Measurements from ENCODE around the gene SEMA4D.
A peak's percentile ranks its signal among the peaks of the same experiment; 100 is the strongest.

SEMA4D gene

DNA sequence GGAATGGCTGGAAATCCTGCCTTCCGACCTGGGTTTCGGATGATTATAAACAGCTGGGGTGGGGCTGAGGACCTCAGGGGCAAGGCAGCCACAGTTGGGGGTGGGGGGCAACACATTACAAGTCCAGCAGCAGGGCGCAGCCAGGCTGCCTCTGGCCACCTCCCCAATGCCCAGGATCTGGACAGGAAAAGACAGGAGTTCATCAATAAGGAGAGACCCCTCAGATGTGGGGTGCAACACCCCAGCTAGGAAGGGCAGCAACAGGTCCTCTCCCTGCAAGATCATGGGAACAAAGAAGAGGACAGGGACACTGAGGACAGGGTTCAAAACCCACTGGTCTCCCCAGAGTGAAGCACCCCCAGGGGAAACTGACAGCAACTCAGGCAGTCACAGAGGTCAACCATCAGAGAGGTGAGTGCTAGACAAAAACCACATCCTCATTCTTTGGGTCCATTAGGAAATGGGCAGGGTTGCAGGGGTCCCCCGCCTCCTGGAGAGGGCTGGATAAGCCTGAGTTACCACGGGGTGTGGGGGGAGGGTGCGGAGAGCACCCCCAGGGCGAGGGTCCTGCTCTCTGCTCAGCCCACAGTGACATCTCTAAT is 33.5 kb downstream of the SEMA4D start:
- DNase-seq = no peak

DNA sequence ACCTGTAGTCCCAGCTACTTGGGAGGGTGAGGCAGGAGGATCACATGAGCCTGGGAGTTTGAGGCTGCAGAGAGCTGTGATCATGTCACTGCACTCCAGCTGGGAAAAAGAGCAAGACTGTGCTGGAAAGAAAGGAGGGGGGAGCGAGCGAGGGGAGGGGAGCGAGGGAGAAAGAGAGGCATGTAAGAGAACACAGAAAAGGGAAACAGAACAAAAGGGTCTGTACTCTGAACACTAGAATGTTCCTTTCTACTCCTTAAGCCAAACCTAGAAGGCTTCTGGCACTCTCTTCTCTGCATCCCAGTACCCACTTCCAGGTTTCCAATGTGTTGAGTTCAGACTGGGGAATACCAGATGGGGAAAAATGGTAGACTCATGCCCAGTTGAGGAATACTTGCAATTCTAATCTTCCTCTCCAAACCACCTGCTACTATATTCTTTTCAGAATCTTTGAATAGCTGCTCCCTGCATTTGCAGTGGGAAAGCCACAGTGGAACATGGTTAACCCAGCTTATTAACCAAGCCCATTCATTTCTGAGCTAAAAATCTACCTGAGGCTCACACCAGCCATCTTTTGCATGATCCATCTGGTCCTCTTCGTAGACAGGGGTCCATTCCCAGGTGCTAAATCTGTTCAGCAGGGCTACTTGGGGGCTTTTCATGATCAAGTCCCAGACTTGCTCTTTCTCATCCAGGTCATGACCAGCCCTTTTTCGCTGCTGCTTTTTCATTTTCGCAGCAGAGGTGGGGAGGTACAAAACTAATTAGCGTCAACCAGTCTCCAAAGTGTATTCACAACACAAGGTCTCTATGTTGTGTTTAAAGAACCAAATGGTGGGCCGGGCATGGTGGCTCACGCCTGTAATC is 34.9 kb downstream of the SEMA4D start:
- DNase-seq = no peak

DNA sequence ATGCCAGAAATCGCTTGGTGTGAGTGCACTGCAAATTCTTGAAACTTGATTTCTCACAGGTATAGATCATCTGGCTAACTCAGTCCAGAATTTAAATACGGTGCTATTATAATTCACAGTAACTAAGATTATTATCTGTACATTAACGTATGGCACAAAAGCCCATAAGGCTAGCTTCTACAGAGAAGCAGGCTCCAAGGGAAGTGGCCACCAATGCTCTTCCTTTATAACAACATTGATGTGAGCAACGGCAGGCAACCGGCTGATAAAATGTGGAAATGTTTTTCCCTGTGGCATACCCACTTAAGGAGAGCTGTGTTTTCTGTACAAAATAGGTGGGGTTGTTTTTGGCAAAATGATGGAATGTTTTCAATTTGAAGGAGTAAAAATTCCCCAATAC is 35.7 kb downstream of the SEMA4D start:
- no peak for DNase-seq

DNA sequence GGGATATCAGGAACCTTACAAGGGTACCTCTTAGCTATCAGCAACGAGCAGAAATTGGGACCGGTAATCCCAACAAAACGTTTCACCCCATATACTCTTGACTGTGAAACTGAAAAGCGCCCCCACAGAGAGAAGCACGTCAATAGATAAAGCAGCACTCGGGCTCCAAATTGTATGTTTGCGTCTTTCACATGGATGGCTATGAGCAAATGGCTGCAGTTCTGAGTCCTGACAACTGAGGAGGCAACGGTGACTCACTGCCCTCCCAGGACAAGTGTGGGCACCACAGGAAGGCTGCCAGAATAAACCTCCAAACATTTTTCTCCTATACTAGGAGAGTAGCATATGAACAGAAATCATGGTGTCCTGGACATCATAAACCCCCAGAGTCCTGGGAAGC is 36.6 kb downstream of the SEMA4D start:
- peak; percentile 72 for DNase-seq

DNA sequence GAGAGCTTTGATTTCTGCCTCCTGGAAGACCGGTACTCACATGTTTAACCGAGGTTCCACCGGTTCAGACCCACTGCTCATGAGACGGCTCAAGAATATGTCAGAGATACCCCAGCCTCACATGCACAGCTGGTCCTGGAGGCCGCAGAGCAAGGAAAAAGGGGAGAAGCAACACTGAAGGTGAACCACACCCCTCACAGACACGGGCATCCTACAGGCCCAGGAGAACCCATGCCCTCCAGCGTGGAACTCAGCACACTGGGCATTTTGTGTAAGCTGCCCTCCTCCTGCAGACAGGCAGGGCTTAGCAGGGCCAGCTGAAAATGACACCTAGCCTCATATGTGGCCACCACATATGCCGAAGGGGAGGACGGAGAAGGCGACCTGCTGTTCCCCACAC is 37.4 kb downstream of the SEMA4D start:
- no peak for DNase-seq

DNA sequence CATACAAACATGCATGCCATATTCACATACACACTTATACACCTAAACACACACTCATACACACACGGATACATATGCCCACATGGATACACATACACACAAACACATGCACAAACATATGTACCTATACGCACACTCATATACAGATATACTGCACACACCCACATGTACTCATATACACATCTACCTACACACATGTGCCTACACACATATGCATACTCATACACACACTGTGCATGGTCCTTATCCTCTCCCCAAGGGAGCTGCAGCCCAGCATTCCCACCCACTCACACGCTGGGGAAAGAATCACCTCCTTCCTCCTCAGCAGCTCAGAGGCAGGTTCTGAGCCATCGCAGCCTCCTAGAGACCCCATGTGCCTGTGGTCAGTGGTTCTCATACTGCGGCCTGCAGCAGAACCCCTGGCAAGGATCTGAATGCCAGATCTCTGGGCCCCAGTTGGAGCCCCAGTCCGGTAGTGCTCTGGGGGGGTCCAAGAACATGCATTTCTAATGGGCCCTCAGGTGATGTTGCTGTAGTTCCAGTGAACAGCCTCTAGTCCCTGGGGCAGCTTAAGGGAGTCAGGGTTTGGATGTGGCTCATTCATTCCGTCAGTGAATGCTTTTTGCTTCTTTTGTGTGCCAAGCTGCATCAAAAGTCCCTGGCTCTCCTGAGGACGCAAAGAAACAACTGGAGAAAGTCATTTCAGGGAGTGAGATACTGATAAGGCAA is 39.0 kb downstream of the SEMA4D start:
- no peak for DNase-seq

DNA sequence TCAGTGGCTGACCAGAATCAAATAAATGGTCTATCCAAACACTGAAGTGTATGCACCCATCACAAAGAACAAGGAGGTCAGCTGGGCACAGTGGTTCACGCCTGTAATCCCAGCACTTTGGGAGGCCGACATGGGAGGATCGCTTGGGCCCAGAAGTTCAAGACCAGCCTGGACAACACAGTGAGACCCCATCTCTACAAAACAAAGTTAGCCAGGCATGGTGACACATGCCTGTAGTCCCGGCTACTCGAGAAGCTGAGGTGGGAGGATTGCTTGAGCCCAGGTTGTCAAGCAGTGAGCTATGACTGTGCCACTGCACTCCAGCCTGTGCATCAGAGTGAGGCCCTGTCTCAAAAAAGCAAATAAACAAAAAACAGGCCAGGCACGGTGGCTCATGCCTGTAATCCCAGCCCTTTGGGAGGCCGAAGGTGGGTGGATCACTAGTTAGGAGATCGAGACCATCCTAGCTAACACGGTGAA is 40.5 kb downstream of the SEMA4D start:
- DNase-seq = peak; percentile 54

DNA sequence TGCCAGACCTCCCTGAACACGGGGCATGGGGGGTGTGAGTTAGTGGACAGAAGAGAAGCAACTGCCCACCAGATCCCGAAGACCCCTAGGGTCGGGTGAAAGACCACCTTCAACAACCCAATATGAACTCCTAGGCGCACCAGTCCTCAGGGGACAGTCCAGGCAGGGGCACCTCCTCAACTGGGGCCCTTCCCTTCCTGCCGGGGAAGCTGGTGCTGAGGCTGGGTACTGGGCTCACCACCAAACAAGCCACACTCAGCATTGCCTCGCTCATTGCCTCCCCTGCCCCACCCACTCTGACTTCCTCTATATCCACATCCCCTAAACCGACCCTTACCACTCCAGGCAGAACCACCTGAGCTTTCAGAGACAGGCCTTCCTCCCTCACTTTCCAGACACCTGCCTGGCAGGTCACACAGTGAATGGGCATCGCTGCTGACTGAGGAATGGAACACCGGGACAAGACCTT is 42.5 kb downstream of the SEMA4D start:
- no peak for DNase-seq

DNA sequence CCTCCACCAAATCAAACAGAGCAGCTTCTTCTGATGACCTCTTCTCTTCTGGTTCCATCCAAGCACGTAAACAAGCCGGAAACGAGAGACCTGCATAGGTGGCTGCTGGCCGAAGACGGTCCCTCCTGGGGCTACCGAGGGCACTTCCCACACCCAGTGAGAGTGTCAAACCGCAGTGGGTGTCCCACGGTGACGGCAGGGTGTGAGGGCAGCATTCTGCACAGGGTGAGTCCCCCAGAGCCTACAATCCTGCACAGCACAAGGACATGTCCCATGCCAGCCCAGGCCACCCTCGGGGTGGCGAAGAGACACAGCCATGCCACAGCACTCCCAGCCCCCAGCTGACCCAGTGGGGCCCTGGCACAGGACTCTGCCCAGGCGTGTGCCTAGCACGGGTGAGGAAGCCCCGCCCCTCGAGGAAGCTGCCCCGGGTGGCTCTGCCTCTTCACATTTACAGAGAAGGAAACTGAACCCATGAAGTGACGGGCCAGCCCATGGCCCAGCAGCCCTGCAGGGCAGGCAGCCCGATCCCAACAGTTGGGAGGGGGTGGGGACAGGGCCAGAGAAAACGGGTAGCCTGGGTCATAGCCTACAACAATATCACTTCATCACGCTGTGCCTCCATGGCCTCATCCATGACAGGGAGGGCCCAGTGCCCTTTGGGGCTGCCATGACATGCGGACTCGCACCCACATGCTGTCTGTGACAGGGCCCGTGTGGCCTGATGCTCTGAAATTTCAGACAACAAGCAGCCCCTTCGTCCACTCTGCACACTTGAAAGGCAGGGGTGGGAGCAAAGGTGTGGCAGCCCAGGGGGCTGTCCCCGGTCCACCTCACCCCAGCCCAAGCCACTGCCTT is 43.2 kb downstream of the SEMA4D start:
- no peak for DNase-seq

DNA sequence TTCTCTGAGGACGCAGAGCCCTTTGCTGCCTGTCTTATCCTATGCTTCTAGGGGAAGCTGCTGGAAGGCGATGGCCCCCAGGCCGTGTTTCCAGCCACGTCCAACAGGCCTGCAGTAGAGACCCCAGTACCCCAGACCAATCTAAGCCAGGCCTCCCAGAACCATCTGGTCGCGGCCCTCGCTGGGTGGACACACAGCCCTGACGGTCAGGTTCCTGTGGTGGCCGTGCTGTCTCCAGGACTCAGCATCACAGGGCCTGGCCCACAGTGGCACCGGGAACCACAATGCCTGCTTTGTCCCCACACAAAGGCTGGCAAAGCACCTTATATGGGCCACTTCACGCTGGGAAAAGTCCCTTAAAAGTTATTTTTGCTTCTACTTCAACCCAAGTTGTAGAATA is 44.5 kb downstream of the SEMA4D start:
- no peak for DNase-seq

DNA sequence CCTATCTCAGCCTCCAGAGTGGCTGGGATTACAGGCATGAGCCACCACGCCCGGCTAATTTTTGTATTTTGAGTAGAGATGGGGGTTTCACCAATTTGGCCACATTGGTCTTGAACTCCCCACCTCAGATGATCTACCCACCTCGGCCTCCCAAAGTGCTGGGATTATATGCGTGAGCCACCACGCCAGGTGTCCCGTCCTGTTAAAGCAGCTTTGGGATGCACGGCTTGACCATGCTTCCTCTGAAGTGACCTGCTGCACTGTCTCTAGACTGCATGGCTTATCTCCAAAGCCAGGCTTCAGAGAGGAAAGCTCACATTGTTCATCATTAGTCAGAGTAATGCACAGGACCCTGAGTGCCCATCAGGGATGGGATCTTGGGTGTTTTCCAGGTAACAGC is 45.4 kb downstream of the SEMA4D start:
- no peak for DNase-seq

DNA sequence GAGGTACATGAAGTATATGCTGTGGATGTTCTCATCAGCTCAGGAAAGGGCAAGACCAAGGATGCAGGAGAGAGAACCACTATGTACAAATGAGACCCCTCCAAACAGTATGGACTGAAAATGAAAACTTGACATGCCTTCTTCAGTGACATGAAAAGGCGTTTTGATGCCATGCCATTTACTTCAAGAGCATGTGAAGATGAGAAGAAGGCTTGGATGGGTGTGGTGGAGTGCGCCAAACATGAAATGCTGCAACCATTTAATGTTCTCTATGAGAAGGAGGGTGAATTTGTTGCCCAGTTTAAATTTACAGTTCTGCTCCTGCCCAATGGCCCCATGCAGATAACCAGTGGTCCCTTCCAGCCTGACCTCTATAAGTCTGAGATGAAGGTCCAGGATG is 47.7 kb downstream of the SEMA4D start:
- DNase-seq = no peak

DNA sequence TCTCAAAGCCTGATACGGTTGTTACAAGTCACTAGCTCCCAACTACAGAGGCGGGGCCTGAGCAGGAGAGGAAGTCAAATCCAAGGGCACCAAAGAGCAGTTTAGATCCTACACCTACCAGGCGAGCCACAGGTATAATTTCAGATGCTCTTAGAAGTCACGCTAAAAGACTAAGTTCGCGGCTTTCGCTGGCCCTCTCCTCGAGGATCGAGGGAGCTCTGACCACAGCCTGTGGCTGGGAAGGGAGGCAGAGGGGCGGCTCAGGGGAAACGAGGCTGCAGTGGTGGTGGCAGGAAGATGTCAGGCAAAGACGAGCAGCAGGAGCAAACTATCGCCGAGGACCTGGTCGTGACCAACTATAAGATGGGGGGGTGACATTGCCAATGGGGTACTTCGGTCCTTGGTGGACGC is 48.6 kb downstream of the SEMA4D start:
- no peak for DNase-seq

DNA sequence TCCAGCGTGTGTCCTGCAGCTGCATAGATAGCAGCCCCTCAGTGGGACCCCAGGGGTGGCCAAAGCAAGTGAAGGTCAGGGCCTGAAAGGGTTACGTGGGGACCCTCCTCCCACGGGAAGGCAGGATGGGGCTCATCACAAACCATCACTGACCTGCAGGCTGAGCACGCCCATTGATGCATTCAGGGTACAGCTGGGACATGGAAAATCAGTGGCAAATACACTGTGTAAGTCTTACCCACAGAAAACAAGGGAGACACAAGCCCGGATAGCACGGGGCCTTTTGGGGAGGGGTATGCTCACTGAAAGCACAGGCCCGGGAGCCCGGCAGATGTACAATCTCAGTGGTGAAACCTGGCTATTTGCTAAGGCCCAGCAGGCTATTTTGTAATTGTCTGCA is 49.1 kb downstream of the SEMA4D start:
- DNase-seq = no peak

DNA sequence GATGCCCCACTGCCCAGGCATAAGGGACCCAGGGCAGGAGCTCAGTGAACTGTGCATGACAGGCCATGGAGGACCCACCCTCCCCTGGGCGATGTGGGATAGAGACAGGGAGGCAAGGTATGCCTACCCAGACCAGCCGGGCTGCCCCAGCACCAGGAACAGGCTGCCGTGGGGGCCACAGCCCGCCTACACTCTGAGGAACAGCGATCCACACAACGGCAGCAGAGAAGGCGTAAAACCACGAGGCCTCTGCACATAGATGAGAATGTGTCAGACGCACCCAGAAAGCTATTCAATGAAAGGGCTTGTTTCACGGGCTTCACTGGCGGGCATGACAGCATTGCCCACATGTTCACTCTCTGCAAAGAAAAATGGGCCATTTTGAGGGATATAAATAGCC is 49.5 kb downstream of the SEMA4D start:
- peak; percentile 63 for DNase-seq

DNA sequence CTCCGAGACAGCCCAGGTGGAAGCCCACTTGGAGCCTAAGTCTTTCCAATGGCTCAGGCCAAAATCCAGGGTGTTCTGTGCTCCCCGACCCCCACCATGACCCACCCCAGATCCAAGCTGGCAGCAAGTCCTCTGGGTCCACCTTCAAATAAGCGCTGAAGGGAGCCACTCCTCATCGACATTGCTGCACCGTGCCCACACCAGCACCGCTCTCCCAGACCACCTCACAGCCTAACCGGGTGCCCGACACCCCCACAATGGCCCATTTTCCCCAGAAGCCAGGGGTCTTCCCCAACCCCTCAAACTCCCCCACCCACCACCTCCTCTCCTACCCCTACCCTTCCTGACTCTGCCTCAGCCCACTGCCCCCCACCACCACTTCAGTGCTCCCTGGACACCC is 50.5 kb downstream of the SEMA4D start:
- DNase-seq = no peak

DNA sequence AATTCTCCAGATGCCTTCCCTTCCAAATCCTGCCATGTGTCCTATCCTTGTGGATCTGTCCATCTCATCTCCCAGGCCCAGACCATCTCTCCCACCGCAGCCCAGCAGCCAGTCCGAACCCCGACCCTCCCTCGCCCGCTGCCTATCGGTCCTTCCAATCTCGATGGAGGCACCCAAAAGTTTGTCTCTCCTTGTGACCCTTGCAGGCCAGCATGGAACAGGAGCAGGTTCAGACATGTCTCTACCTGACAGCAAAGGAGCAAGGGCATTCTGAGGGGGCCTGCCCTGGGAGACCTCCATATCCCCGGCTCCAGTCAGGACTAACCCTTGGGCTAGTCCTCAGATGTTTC is 51.0 kb downstream of the SEMA4D start:
- DNase-seq = no peak

DNA sequence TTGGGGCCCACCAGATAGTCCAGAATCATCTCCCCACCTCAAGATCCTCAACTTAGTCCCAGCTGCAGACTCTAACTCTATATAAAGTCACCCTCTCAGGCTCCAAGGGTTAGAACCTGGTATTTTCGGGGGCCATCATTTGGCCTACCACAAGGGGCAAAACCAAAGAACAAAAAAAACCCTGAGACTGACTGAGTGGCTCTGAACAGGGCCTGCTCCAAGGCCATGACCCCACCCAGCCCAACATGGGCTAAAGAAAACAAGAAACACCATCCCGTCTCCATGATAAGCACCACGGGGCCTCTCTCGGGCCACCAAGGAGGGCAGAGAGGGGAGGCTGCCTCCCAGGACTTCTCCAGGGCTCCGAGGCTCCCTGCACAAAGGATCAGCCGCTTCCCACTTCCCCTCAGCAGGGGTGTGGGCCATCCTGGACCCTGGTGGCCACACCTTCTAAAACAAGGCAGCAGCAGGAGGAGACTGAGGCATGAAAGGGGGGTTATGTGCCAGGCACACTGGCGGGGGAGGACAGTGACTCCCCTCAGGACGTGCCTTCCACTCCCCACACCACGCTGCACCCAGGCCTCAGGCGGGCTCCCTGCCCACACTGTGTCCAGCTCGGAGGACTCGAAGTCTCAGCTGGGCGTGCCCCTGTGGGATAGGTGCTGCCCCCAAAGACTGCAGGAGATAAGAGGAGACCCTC is 51.5 kb downstream of the SEMA4D start:
- no peak for DNase-seq

DNA sequence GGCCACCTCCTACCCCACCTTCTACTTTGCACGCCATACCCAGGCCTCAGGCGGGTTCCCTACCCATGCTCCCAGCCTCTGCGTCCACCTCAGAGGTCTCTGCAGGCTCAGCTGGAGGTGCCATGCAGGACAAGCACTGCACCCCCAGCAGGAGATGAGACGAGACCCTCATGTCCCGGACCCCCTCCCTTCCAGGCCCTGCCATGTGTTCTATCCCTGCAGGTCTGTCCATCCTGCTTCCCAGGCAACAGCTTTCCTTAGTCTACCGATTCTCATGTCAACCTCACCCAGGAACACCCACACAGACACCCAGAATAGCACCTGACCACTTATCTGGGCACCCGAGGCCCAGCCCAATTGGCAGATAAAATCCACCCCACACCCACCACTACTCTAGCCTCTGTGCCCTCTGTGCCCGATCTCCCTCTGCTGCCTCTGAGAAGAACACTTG is 52.1 kb downstream of the SEMA4D start:
- DNase-seq = no peak

DNA sequence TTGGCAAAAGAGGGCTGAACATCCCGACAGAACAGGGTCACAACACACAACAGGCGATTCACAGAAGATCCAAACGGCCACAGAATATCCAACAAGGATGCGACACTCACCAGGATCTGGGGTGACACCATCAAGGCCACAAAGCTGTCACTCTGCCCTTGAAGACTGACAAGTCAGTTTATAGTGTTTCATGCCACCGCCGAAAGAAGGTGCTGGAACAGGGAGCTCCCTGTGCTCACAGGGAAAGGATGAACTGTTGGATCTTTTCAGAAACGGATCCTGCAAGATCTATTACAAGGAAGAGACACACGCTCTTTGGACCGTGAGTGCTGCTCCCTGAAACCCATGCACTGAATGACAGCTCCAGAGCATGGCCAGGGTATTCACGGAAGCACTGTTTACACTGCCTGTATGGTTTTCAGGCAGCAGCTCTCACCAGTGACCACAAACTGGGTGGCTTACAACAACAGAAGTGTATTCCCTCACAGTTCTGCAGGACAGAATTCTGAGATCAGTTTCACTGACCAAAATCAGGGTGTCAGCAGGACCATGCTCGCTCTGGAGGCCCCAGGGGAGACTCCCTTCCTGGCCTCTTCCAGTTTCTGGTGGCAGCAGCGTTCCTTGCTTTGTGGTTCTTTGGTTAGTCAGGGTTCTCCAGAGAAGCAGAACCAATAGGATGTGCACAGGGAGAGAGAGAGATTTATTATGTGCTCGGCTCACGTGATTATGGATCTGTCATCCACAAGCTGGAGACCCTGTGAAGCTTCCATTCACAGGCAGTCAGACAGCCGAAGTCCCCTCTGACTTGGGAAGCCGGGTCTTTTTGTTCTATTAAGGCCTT is 52.8 kb downstream of the SEMA4D start:
- no peak for DNase-seq

DNA sequence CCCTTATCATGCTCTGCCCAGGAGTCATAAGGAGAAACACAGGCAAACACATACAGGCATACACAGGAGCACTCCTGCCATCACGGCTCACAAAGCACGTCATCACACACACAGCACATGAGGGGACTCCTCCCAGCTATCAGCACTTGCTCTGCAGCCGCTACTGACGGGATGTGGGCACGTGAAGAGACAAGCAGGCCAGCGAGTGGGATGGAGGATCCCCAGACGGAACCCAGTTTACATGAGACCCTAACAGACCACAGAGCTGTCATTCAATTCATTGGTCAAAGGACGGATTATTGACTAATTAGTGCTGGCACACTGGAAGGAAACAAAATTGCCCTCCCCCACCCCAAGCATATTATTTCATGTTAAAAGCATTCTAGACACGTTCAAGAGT is 53.6 kb downstream of the SEMA4D start:
- peak; percentile 69 for DNase-seq

Data from activated CD4-positive, alpha-beta T cell treated with anti-CD3 and anti-CD28 coated beads for 48 hours (primary cell).